Measurements from ENCODE around the gene DNAJC16.

DNAJC16 gene

DNA sequence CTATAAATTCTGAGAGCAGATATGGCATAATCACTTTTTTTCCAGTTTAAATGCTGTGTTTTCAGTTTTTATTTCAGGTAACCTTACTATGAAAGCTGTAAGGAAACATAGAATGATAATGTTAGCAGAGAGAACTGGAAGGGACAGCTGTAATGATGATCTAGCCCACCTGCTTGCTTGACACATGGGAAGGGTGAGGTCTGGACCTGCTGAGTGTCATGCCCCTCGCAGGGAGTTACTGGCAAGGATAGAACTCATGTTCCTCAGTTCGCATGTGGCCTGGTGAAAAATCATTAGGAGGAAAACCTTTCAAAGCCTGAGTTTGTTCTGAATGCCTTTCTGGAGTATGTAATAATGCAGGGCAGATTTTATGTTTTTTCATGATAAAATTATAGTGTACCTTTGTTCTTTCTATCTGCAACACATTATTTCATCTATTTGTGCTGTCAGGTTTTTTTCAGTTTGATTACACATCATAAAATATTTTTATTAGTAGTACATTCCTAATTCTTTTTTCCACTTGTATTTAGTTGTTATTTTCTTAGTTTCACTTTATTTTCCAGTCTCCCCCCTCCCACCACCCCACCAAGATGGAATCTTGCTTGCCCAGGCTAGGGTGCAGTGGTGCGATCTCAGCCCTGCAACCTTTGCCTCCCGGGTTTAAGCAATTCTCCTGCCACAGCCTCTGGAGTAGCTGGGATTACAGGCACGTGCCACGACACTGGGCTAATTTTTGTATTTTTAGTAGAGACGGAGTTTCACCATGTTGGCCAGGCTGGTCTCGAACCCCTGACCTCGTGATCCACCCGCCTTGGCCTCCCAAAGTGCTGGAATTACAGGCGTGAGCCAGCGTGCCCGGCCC is 98.6 kb downstream of the DNAJC16 start:
- Histone ChIP-seq H3K9ac (ENCODE audit: low read length) (no peak overlapping the region), H4K20me1 (ENCODE audit: low read depth, low read length) (peaks cover 26% of the 10 kb centered on the region; the same call in 1 of the 2 replicates), H3F3A (ENCODE audit: insufficient read depth) (peaks cover 7% of the 10 kb centered on the region; the same call in 1 of the 2 replicates), H3K27me3 (ENCODE audit: low read length) (no peaks in the 10 kb centered on the region), H3K9me3 (ENCODE audit: insufficient read depth, low read length) (no peaks in the 10 kb centered on the region), H3K4me3 (ENCODE audit: insufficient read depth, low read length, poor library complexity, severe bottlenecking) (no peak overlapping the region), H3K79me2 (ENCODE audit: insufficient read depth, low read length) (peaks cover 82% of the 10 kb centered on the region), H2AFZ (ENCODE audit: low read depth, low read length, severe bottlenecking) (no peak overlapping the region), H3K9me2 (replicated peaks; ENCODE audit: insufficient read depth, low read length) (no peaks in the 10 kb centered on the region), H3K4me2 (ENCODE audit: low read depth, low read length, poor library complexity, severe bottlenecking) (no peak overlapping the region), H3K27ac (ENCODE audit: low read depth, low read length) (no peak overlapping the region), H3K36me3 (ENCODE audit: low read length) (peaks cover 14% of the 10 kb centered on the region; the same call in 1 of the 2 replicates)
- TF ChIP-seq, protein P1, sequence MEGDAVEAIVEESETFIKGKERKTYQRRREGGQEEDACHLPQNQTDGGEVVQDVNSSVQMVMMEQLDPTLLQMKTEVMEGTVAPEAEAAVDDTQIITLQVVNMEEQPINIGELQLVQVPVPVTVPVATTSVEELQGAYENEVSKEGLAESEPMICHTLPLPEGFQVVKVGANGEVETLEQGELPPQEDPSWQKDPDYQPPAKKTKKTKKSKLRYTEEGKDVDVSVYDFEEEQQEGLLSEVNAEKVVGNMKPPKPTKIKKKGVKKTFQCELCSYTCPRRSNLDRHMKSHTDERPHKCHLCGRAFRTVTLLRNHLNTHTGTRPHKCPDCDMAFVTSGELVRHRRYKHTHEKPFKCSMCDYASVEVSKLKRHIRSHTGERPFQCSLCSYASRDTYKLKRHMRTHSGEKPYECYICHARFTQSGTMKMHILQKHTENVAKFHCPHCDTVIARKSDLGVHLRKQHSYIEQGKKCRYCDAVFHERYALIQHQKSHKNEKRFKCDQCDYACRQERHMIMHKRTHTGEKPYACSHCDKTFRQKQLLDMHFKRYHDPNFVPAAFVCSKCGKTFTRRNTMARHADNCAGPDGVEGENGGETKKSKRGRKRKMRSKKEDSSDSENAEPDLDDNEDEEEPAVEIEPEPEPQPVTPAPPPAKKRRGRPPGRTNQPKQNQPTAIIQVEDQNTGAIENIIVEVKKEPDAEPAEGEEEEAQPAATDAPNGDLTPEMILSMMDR (IDR thresholded peaks at IDR 0.05; ENCODE audit: insufficient read depth, low read length, poor library complexity, severe bottlenecking) = no peak
- no peak for TF ChIP-seq EZH2phosphoT487 (conservative IDR thresholded peaks at IDR 0.05; ENCODE audit: low read length)

Data from SU-DHL-6 (cell line).